ENCODE measurements around the gene NAV3.

NAV3 gene

GRCh38 chr12:78036874-78037273 is 206.2 kb downstream of the NAV3 start:
- in situ Hi-C loops (cut with HindIII; ENCODE audit: low pct_ligation_motif_present, low sequenced_read_pairs) = no loop called here
- no peak for DNase-seq
- Histone ChIP-seq H3K27ac (no peak overlapping the region), H3K36me3 (replicated peaks) (no peaks in the 10 kb centered on the region), H3K4me3 (ENCODE audit: low read depth, low read length) (no peak overlapping the region), H3K27me3 (replicated peaks) (no peaks in the 10 kb centered on the region)
- TF ChIP-seq CTCF (IDR thresholded peaks at IDR 0.05; ENCODE audit: low read depth, low read length, missing control alignments) = no peak

- Histone ChIP-seq H3K27ac (no peak overlapping the region), H3K4me3 (ENCODE audit: low read depth, low read length) (no peak overlapping the region), H3K36me3 (replicated peaks) (no peaks in the 10 kb centered on the region), H3K27me3 (replicated peaks) (no peaks in the 10 kb centered on the region)
- in situ Hi-C loops (cut with HindIII; ENCODE audit: low pct_ligation_motif_present, low sequenced_read_pairs) = no loop called here
- no peak for TF ChIP-seq CTCF (IDR thresholded peaks at IDR 0.05; ENCODE audit: low read depth, low read length, missing control alignments)
- no peak for DNase-seq
These were observed 207.0 kb downstream of the NAV3 start for GRCh38 chr12:78037707-78038106.

- no peak for TF ChIP-seq CTCF (IDR thresholded peaks at IDR 0.05; ENCODE audit: low read depth, low read length, missing control alignments)
- no peak for DNase-seq
- Histone ChIP-seq H3K27me3 (replicated peaks) (no peaks in the 10 kb centered on the region), H3K4me3 (ENCODE audit: low read depth, low read length) (no peak overlapping the region), H3K36me3 (replicated peaks) (no peaks in the 10 kb centered on the region), H3K27ac (no peak overlapping the region)
- in situ Hi-C loops (cut with HindIII; ENCODE audit: low pct_ligation_motif_present, low sequenced_read_pairs) = no loop called here
These were observed 207.8 kb downstream of the NAV3 start for GRCh38 chr12:78038541-78038940.

GRCh38 chr12:78038986-78039385 is 208.3 kb downstream of the NAV3 start:
- Histone ChIP-seq H3K36me3 (replicated peaks) (no peaks in the 10 kb centered on the region), H3K27ac (no peak overlapping the region), H3K4me3 (ENCODE audit: low read depth, low read length) (no peak overlapping the region), H3K27me3 (replicated peaks) (no peaks in the 10 kb centered on the region)
- no peak for TF ChIP-seq CTCF (IDR thresholded peaks at IDR 0.05; ENCODE audit: low read depth, low read length, missing control alignments)
- in situ Hi-C loops (cut with HindIII; ENCODE audit: low pct_ligation_motif_present, low sequenced_read_pairs) = no loop called here
- DNase-seq = no peak

GRCh38 chr12:78040111-78040510 is 209.4 kb downstream of the NAV3 start:
- in situ Hi-C loops (cut with HindIII; ENCODE audit: low pct_ligation_motif_present, low sequenced_read_pairs) = no loop called here
- Histone ChIP-seq H3K27ac (no peak overlapping the region), H3K4me3 (ENCODE audit: low read depth, low read length) (no peak overlapping the region), H3K27me3 (replicated peaks) (no peaks in the 10 kb centered on the region), H3K36me3 (replicated peaks) (no peaks in the 10 kb centered on the region)
- no peak for DNase-seq
- no peak for TF ChIP-seq CTCF (IDR thresholded peaks at IDR 0.05; ENCODE audit: low read depth, low read length, missing control alignments)

GRCh38 chr12:78050790-78051189 is 220.1 kb downstream of the NAV3 start:
- in situ Hi-C loops (cut with HindIII; ENCODE audit: low pct_ligation_motif_present, low sequenced_read_pairs) = no loop called here
- Histone ChIP-seq H3K36me3 (replicated peaks) (peaks cover 6% of the 10 kb centered on the region), H3K27ac (no peak overlapping the region), H3K27me3 (replicated peaks) (no peaks in the 10 kb centered on the region), H3K4me3 (ENCODE audit: low read depth, low read length) (no peak overlapping the region)
- no peak for DNase-seq
- TF ChIP-seq CTCF (IDR thresholded peaks at IDR 0.05; ENCODE audit: low read depth, low read length, missing control alignments) = no peak
